Adipocyte (in vitro differentiated cells): ENCODE data around the gene CADM2.

ENCODE experiments used
- DNase-seq: peaks from one replicate; pipeline ENCODE4 v3.0.0-alpha.2; 2015; ENCODE audit warnings: low read depth
- H3K27me3 ChIP-seq: replicated peaks from 2 replicates; pipeline ENCODE4 v1.7.0; 2013; ENCODE audit warnings: mild to moderate bottlenecking, low read length, moderate library complexity; ENCODE audit not compliant: control insufficient read depth, insufficient read depth
- H3K36me3 ChIP-seq: 2 replicates; pipeline ENCODE4 v1.7.0; 2013; ENCODE audit warnings: low read length, mild to moderate bottlenecking, moderate library complexity; ENCODE audit not compliant: control insufficient read depth, insufficient read depth, severe bottlenecking
- H3K4me1 ChIP-seq: 2 replicates; pipeline ENCODE4 v1.7.0; 2013; ENCODE audit warnings: mild to moderate bottlenecking, low read length, moderate library complexity; ENCODE audit not compliant: control insufficient read depth, insufficient read depth
- H3K4me3 ChIP-seq: 2 replicates; pipeline ENCODE4 v1.7.0; 2013; ENCODE audit warnings: mild to moderate bottlenecking, low read length, moderate library complexity
- H3K9ac ChIP-seq: 2 replicates; pipeline ENCODE4 v1.7.0; 2013; ENCODE audit warnings: mild to moderate bottlenecking, low read length, moderate library complexity
- H3K9me3 ChIP-seq: 2 replicates; pipeline ENCODE4 v1.7.0; 2013; ENCODE audit warnings: mild to moderate bottlenecking, low read length, moderate library complexity; ENCODE audit not compliant: control insufficient read depth

Gene CADM2

GRCh38 chr3:85208650-85209049 is 249.9 kb downstream of the CADM2 start:
- no peak overlapping the region for H3K9ac ChIP-seq
- H3K36me3 ChIP-seq = no peaks in the 10 kb centered on the region
- no peaks in the 10 kb centered on the region for H3K4me1 ChIP-seq
- H3K4me3 ChIP-seq = no peak overlapping the region
- DNase-seq = no peak
- H3K9me3 ChIP-seq = no peaks in the 10 kb centered on the region
- H3K27me3 ChIP-seq = no peaks in the 10 kb centered on the region

GRCh38 chr3:85210540-85210939 is 251.8 kb downstream of the CADM2 start:
- Histone ChIP-seq H3K9ac (no peak overlapping the region), H3K4me1 (no peaks in the 10 kb centered on the region), H3K27me3 (no peaks in the 10 kb centered on the region), H3K36me3 (no peaks in the 10 kb centered on the region), H3K4me3 (no peak overlapping the region), H3K9me3 (no peaks in the 10 kb centered on the region)
- DNase-seq = no peak

GRCh38 chr3:85228966-85229365 is 270.2 kb downstream of the CADM2 start:
- Histone ChIP-seq H3K9me3 (no peaks in the 10 kb centered on the region), H3K9ac (no peak overlapping the region), H3K4me3 (no peak overlapping the region), H3K36me3 (no peaks in the 10 kb centered on the region), H3K27me3 (no peaks in the 10 kb centered on the region), H3K4me1 (no peaks in the 10 kb centered on the region)
- DNase-seq = no peak

GRCh38 chr3:85244091-85244490 is 285.3 kb downstream of the CADM2 start:
- Histone ChIP-seq H3K9me3 (no peaks in the 10 kb centered on the region), H3K9ac (no peak overlapping the region), H3K36me3 (no peaks in the 10 kb centered on the region), H3K27me3 (no peaks in the 10 kb centered on the region), H3K4me3 (no peak overlapping the region), H3K4me1 (no peaks in the 10 kb centered on the region)
- no peak for DNase-seq

- no peak for DNase-seq
- Histone ChIP-seq H3K4me3 (no peak overlapping the region), H3K9ac (no peak overlapping the region), H3K4me1 (no peaks in the 10 kb centered on the region), H3K27me3 (no peaks in the 10 kb centered on the region), H3K9me3 (no peaks in the 10 kb centered on the region), H3K36me3 (no peaks in the 10 kb centered on the region)
Measured at GRCh38 chr3:85244519-85244918, 285.7 kb downstream of the CADM2 start.

GRCh38 chr3:85251766-85252165 is 293.0 kb downstream of the CADM2 start:
- Histone ChIP-seq H3K4me3 (no peak overlapping the region), H3K4me1 (no peaks in the 10 kb centered on the region), H3K27me3 (no peaks in the 10 kb centered on the region), H3K9ac (no peak overlapping the region), H3K36me3 (no peaks in the 10 kb centered on the region), H3K9me3 (no peaks in the 10 kb centered on the region)
- no peak for DNase-seq

- no peaks in the 10 kb centered on the region for H3K27me3 ChIP-seq
- no peaks in the 10 kb centered on the region for H3K4me1 ChIP-seq
- H3K9me3 ChIP-seq = no peaks in the 10 kb centered on the region
- H3K9ac ChIP-seq = no peak overlapping the region
- H3K36me3 ChIP-seq = no peaks in the 10 kb centered on the region
- no peak overlapping the region for H3K4me3 ChIP-seq
- no peak for DNase-seq
Measured at GRCh38 chr3:85252686-85253085, 293.9 kb downstream of the CADM2 start.

- H3K27me3 ChIP-seq = no peaks in the 10 kb centered on the region
- no peak overlapping the region for H3K9ac ChIP-seq
- no peaks in the 10 kb centered on the region for H3K36me3 ChIP-seq
- no peak overlapping the region for H3K4me3 ChIP-seq
- no peaks in the 10 kb centered on the region for H3K4me1 ChIP-seq
- no peak for DNase-seq
- no peaks in the 10 kb centered on the region for H3K9me3 ChIP-seq
Measured at GRCh38 chr3:85254738-85255137, 295.9 kb downstream of the CADM2 start.

- Histone ChIP-seq H3K9ac (no peak overlapping the region), H3K36me3 (no peaks in the 10 kb centered on the region), H3K9me3 (no peaks in the 10 kb centered on the region), H3K4me3 (no peak overlapping the region), H3K27me3 (no peaks in the 10 kb centered on the region), H3K4me1 (no peaks in the 10 kb centered on the region)
- DNase-seq = no peak
Measured at GRCh38 chr3:85255949-85256348, 297.2 kb downstream of the CADM2 start.

- no peak for DNase-seq
- no peaks in the 10 kb centered on the region for H3K9me3 ChIP-seq
- no peak overlapping the region for H3K4me3 ChIP-seq
- H3K9ac ChIP-seq = no peak overlapping the region
- H3K36me3 ChIP-seq = no peaks in the 10 kb centered on the region
- H3K27me3 ChIP-seq = no peaks in the 10 kb centered on the region
- H3K4me1 ChIP-seq = no peaks in the 10 kb centered on the region
Measured at GRCh38 chr3:85258326-85258725, 299.5 kb downstream of the CADM2 start.

- H3K4me1 ChIP-seq = no peaks in the 10 kb centered on the region
- H3K27me3 ChIP-seq = no peaks in the 10 kb centered on the region
- DNase-seq = no peak
- no peaks in the 10 kb centered on the region for H3K9me3 ChIP-seq
- H3K9ac ChIP-seq = no peak overlapping the region
- no peak overlapping the region for H3K4me3 ChIP-seq
- no peaks in the 10 kb centered on the region for H3K36me3 ChIP-seq
Measured at GRCh38 chr3:85258819-85259218, 300.0 kb downstream of the CADM2 start.

- no peaks in the 10 kb centered on the region for H3K27me3 ChIP-seq
- no peaks in the 10 kb centered on the region for H3K9me3 ChIP-seq
- DNase-seq = no peak
- H3K9ac ChIP-seq = no peak overlapping the region
- no peak overlapping the region for H3K4me3 ChIP-seq
- no peaks in the 10 kb centered on the region for H3K36me3 ChIP-seq
- no peaks in the 10 kb centered on the region for H3K4me1 ChIP-seq
Measured at GRCh38 chr3:85259748-85260147, 301.0 kb downstream of the CADM2 start.
